Measurements from ENCODE around the gene SYT8. TPM values are rescaled to one million over a fixed set of nuclear protein-coding genes. Genes with fewer than 3 reads are reported as not detected.

The SYT8 gene
- total RNA-seq, 1 donor, result not detected

GRCh38 chr11:1828542-1828941 is 6.2 kb upstream of the SYT8 start:
- no peak for TF ChIP-seq CTCF (IDR thresholded peaks at IDR 0.05; ENCODE audit: insufficient read depth, low read length)
- no peak overlapping the region for H3K4me3 ChIP-seq (ENCODE audit: low read depth, low read length)
- DNase-seq (ENCODE audit: low read depth), result no peak

- H3K4me3 ChIP-seq (ENCODE audit: low read depth, low read length), result no peak overlapping the region
- peak; percentile 35 for DNase-seq (ENCODE audit: low read depth)
- no peak for TF ChIP-seq CTCF (IDR thresholded peaks at IDR 0.05; ENCODE audit: insufficient read depth, low read length)
Measured at GRCh38 chr11:1829039-1829820, 5.6 kb upstream of the SYT8 start.

- no peak for DNase-seq (ENCODE audit: low read depth)
- H3K4me3 ChIP-seq (ENCODE audit: low read depth, low read length), result no peak overlapping the region
- TF ChIP-seq CTCF (IDR thresholded peaks at IDR 0.05; ENCODE audit: insufficient read depth, low read length), result no peak
Measured at GRCh38 chr11:1830004-1830321, 4.8 kb upstream of the SYT8 start.

GRCh38 chr11:1830322-1831223 is 4.2 kb upstream of the SYT8 start:
- no peak for TF ChIP-seq CTCF (IDR thresholded peaks at IDR 0.05; ENCODE audit: insufficient read depth, low read length)
- no peak for DNase-seq (ENCODE audit: low read depth)
- no peak overlapping the region for H3K4me3 ChIP-seq (ENCODE audit: low read depth, low read length)

- TF ChIP-seq CTCF (IDR thresholded peaks at IDR 0.05; ENCODE audit: insufficient read depth, low read length), result no peak
- H3K4me3 ChIP-seq (ENCODE audit: low read depth, low read length), result no peak overlapping the region
- no peak for DNase-seq (ENCODE audit: low read depth)
Measured at GRCh38 chr11:1831338-1832210, 3.2 kb upstream of the SYT8 start.

GRCh38 chr11:1832211-1832919 is 2.4 kb upstream of the SYT8 start:
- H3K4me3 ChIP-seq (ENCODE audit: low read depth, low read length), result no peak overlapping the region
- peak; percentile 86 for TF ChIP-seq CTCF (IDR thresholded peaks at IDR 0.05; ENCODE audit: insufficient read depth, low read length)
- peak; percentile 5 for DNase-seq (ENCODE audit: low read depth)

Measured in fibroblast of the aortic adventitia (primary cell).